Upper lobe of left lung (tissue), 4 donors: ENCODE measurements around the gene HBS1L.

ENCODE experiments used
- CTCF ChIP-seq, 6 experiments: fragments of 450-650 bp in 4 of 6; fragments of 200-600 bp in 2 of 6; sonication (generic) in 2 of 6; IDR thresholded peaks; one replicate each; pipeline ENCODE4 v1.5.1; 2016 to 2019; ENCODE audit warnings: antibody characterized with exemption in 6 of 6
- EP300 ChIP-seq, 4 donors: sonication (generic); formaldehyde crosslinking; IDR thresholded peaks; one replicate each; pipeline ENCODE4 v1.5.1; 2017; ENCODE audit warnings: antibody characterized with exemption in 4 of 4, control low read depth in 2 of 4

- TF ChIP-seq CTCF (IDR thresholded peaks at IDR 0.05), result no peak
- no peak for TF ChIP-seq EP300 (IDR thresholded peaks at IDR 0.05)
These were observed 80.3 kb downstream of the HBS1L start for GRCh38 chr6:134974370-134974769.
